DOHH2 (cell line): ENCODE data around the gene NCBP3.

Experiments
- H3F3A ChIP-seq: fragments of 200-600 bp; sonication (generic), shearing (Covaris generic); 2 replicates; pipeline ENCODE4 v1.6.0; 2016; ENCODE audit warnings: antibody characterized with exemption, mild to moderate bottlenecking; ENCODE audit not compliant: control insufficient read depth, insufficient read depth
- H3K27ac ChIP-seq: fragments of 200-600 bp; sonication (generic); 2 replicates; pipeline ENCODE4 v1.5.1; 2014; ENCODE audit warnings: low read depth, mild to moderate bottlenecking, low read length, moderate library complexity
- H3K27me3 ChIP-seq: fragments of 200-600 bp; sonication (generic); 2 replicates; pipeline ENCODE4 v1.6.1; 2014; ENCODE audit warnings: mild to moderate bottlenecking, low read length, mixed read lengths; ENCODE audit not compliant: control insufficient read depth
- H3K36me3 ChIP-seq: fragments of 200-600 bp; sonication (generic); 2 replicates; pipeline ENCODE4 v1.6.1; 2014; ENCODE audit warnings: mild to moderate bottlenecking, low read length, moderate library complexity, mixed read lengths; ENCODE audit not compliant: control insufficient read depth
- H3K4me1 ChIP-seq: fragments of 200-600 bp; sonication (generic); 2 replicates; pipeline ENCODE4 v1.6.1; 2014; ENCODE audit warnings: mild to moderate bottlenecking, low read length, mixed read lengths; ENCODE audit not compliant: control insufficient read depth
- H3K4me2 ChIP-seq: fragments of 200-600 bp; sonication (generic); 2 replicates; pipeline ENCODE4 v1.6.0; 2014; ENCODE audit warnings: mild to moderate bottlenecking, low read length, moderate library complexity
- H3K4me3 ChIP-seq: fragments of 200-600 bp; sonication (generic); 2 replicates; pipeline ENCODE4 v1.5.1; 2014; ENCODE audit warnings: mild to moderate bottlenecking, low read length, mixed read lengths
- H3K79me2 ChIP-seq: fragments of 200-600 bp; sonication (generic); 2 replicates; pipeline ENCODE4 v1.6.1; 2014; ENCODE audit warnings: mild to moderate bottlenecking, low read length, mixed read lengths; ENCODE audit not compliant: control insufficient read depth
- H3K9me2 ChIP-seq: fragments of 200-600 bp; sonication (generic); replicated peaks from 2 replicates; pipeline ENCODE4 v1.6.1; 2014; ENCODE audit warnings: mild to moderate bottlenecking, low read length, mixed read lengths; ENCODE audit not compliant: control insufficient read depth
- H3K9me3 ChIP-seq: fragments of 200-600 bp; sonication (generic); 2 replicates; pipeline ENCODE4 v1.6.1; 2014; ENCODE audit warnings: antibody characterized with exemption, low read length, mixed read lengths; ENCODE audit not compliant: control insufficient read depth, insufficient read depth
- H4K20me1 ChIP-seq: fragments of 200-600 bp; sonication (generic); 2 replicates; pipeline ENCODE4 v1.6.0; 2014; ENCODE audit warnings: low read depth, mild to moderate bottlenecking, antibody characterized with exemption, low read length, moderate library complexity; ENCODE audit not compliant: control insufficient read depth, insufficient read depth
- EZH2phosphoT487 ChIP-seq: fragments of 200-600 bp; sonication (generic); IDR thresholded peaks from 2 replicates; pipeline ENCODE4 v1.6.1; 2017; ENCODE audit warnings: borderline replicate concordance, mild to moderate bottlenecking, antibody characterized with exemption, low read length, moderate library complexity, mixed read lengths
- TF ChIP-seq, protein P1 (sequence below): fragments of 200-600 bp; sonication (generic); IDR thresholded peaks from one replicate; pipeline ENCODE4 v1.5.1; 2014; ENCODE audit warnings: antibody characterized with exemption, mild to moderate bottlenecking, low read depth, low read length; ENCODE audit not compliant: poor library complexity, severe bottlenecking

The NCBP3 gene

DNA sequence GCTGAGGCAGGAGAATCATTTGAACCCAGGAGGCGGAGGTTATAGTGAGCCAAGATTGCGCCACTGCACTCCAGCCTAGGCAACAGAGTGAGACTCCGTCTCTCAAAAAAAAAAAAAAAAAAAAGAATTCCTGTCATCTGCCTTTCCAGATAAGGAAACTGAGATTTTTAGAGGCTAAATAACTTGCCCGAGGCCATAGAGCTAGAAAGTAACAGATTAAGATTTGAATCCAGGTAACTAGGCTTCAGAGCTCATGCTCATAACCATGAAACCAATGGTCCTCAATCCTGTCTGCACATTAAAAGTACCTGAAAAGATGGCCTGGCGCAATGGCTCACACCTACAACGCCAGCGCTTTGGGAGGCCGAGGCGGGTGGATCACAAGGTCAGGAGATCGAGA lies 9.5 kb downstream of the NCBP3 start:
- TF ChIP-seq, protein P1, sequence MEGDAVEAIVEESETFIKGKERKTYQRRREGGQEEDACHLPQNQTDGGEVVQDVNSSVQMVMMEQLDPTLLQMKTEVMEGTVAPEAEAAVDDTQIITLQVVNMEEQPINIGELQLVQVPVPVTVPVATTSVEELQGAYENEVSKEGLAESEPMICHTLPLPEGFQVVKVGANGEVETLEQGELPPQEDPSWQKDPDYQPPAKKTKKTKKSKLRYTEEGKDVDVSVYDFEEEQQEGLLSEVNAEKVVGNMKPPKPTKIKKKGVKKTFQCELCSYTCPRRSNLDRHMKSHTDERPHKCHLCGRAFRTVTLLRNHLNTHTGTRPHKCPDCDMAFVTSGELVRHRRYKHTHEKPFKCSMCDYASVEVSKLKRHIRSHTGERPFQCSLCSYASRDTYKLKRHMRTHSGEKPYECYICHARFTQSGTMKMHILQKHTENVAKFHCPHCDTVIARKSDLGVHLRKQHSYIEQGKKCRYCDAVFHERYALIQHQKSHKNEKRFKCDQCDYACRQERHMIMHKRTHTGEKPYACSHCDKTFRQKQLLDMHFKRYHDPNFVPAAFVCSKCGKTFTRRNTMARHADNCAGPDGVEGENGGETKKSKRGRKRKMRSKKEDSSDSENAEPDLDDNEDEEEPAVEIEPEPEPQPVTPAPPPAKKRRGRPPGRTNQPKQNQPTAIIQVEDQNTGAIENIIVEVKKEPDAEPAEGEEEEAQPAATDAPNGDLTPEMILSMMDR, result no peak
- no peak for TF ChIP-seq EZH2phosphoT487
- Histone ChIP-seq H3K4me2 (no peak overlapping the region), H3K79me2 (peaks cover 50% of the 10 kb centered on the region), H3K4me3 (no peak overlapping the region), H3F3A (no peaks in the 10 kb centered on the region), H3K36me3 (peaks cover 64% of the 10 kb centered on the region), H3K27me3 (no peaks in the 10 kb centered on the region), H3K9me3 (no peaks in the 10 kb centered on the region), H3K4me1 (no peaks in the 10 kb centered on the region), H3K9me2 (no peaks in the 10 kb centered on the region), H3K27ac (no peak overlapping the region), H4K20me1 (no peaks in the 10 kb centered on the region)

DNA sequence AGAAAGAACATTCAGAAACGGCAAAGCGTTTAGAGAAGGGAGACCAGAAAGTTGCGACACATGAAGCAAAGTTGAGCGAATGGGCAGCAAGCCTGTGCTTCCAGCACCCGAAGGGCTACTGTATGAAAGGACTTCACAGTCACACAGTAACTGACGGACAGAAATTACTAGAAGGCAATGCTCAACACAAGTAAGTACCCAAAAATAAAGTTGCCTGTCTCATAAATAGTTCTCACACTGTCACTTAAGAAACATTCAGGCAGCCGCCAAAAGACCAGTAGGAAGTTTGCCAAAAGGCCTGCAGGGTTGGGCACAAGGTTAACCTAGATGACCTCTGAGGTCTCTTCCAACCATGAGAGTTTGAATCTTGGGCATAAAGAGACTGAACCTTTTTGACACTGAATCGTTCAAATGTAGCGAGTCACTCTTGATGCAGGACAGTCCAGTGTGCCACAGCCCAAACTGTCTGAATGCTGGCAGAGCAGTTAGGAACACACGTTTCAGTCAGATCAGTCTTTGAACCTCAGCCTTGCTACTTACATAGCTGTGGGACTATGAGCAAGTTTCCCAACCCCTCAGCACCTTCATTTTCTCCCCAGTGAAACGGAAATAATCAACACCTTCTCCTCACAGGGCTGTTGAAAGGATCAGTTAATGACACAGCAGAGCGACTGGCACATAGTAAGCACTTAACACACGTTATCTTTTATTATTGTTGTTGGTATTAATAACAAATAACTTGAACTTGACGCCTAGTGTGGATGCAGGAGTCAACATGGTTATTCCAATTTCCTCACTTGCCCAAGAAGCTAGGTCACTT lies 10.4 kb downstream of the NCBP3 start:
- no peaks in the 10 kb centered on the region for H3K9me3 ChIP-seq
- TF ChIP-seq, protein P1, result no peak
- TF ChIP-seq EZH2phosphoT487, result no peak
- H3K4me3 ChIP-seq, result no peak overlapping the region
- H3F3A ChIP-seq, result no peaks in the 10 kb centered on the region
- no peak overlapping the region for H3K4me2 ChIP-seq
- H3K27ac ChIP-seq, result no peak overlapping the region
- H3K79me2 ChIP-seq, result peaks cover 43% of the 10 kb centered on the region
- H3K4me1 ChIP-seq, result no peaks in the 10 kb centered on the region
- H3K9me2 ChIP-seq, result no peaks in the 10 kb centered on the region
- no peaks in the 10 kb centered on the region for H3K27me3 ChIP-seq
- peaks cover 54% of the 10 kb centered on the region for H3K36me3 ChIP-seq
- no peaks in the 10 kb centered on the region for H4K20me1 ChIP-seq

DNA sequence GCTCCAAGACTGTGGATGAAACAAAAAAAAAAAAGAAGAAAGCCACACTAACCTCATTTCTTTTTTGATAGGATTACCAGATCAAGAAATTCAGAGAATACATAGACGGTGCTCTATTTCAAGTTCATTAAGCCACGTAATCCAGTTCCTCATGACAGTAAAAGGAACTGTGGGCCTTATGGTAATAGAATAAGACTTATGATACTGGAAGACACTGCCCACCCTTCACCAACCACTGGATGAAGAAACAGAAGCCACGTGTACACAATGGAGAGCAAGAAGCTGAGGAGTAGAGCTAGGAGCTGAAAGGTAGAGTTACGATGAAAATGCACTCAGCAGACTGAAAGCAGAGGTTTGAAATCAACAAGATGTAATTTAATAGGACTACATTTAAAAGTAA lies 11.2 kb downstream of the NCBP3 start:
- Histone ChIP-seq H3K4me1 (no peaks in the 10 kb centered on the region), H3K27me3 (no peaks in the 10 kb centered on the region), H4K20me1 (no peaks in the 10 kb centered on the region), H3K9me3 (no peaks in the 10 kb centered on the region), H3K9me2 (no peaks in the 10 kb centered on the region), H3F3A (no peaks in the 10 kb centered on the region), H3K4me3 (no peak overlapping the region), H3K27ac (no peak overlapping the region), H3K4me2 (no peak overlapping the region), H3K36me3 (peaks cover 51% of the 10 kb centered on the region), H3K79me2 (peaks cover 36% of the 10 kb centered on the region)
- TF ChIP-seq, protein P1, result no peak
- no peak for TF ChIP-seq EZH2phosphoT487
